Naive B cell (primary cell): ENCODE data around the gene COMMD7. TPM values are rescaled to one million over a fixed set of nuclear protein-coding genes. Genes with fewer than 3 reads are reported as not detected.
A peak's percentile ranks its signal among the peaks of the same experiment; 100 is the strongest.

Source experiments
- ATAC-seq, 2 donors: fragments of 150-1000 bp; cut with Tn5 transposase; 2 replicates each; pipeline ENCODE4 v1.10.0; 2021; ENCODE audit warnings: low read depth in 2 of 2, mild to moderate bottlenecking in 2 of 2, moderate library complexity in 2 of 2
- DNase-seq: peaks from one replicate; pipeline ENCODE4 v3.0.0; 2022
- H3K27ac Mint-ChIP-seq, 6 donors: one replicate each; pipeline ENCODE4 v1.8.0; 2020 to 2022; ENCODE audit warnings: mild to moderate bottlenecking in 6 of 6, mixed read lengths in 6 of 6, moderate library complexity in 5 of 6, inconsistent platforms in 2 of 6
- H3K27me3 Mint-ChIP-seq, 3 donors: one replicate each; pipeline ENCODE4 v1.8.0; 2021 to 2022; ENCODE audit warnings: mixed read lengths in 3 of 3, mild to moderate bottlenecking in 1 of 3
- H3K36me3 Mint-ChIP-seq, 2 donors: one replicate each; pipeline ENCODE4 v1.8.0; 2020 to 2022; ENCODE audit warnings: mixed read lengths in 2 of 2, inconsistent platforms in 1 of 2, mild to moderate bottlenecking in 1 of 2
- H3K4me1 Mint-ChIP-seq, 3 donors: one replicate each; pipeline ENCODE4 v1.8.0; 2020 to 2022; ENCODE audit warnings: mixed read lengths in 3 of 3, inconsistent platforms in 1 of 3, mild to moderate bottlenecking in 1 of 3, moderate library complexity in 1 of 3
- H3K4me3 Mint-ChIP-seq, 8 donors: one replicate each; pipeline ENCODE4 v1.8.0; 2020 to 2022; ENCODE audit warnings: mild to moderate bottlenecking in 8 of 8, mixed read lengths in 8 of 8, moderate library complexity in 8 of 8, inconsistent platforms in 2 of 8
- H3K9me3 Mint-ChIP-seq, 7 donors: one replicate each; pipeline ENCODE4 v1.8.0; 2020 to 2022; ENCODE audit warnings: mixed read lengths in 7 of 7, mild to moderate bottlenecking in 5 of 7, inconsistent platforms in 2 of 7, moderate library complexity in 1 of 7
- polyA plus RNA-seq, 6 donors: library from polyadenylated mRNA; unstranded; fragments of 300-500 nt; fragmentation: Illumina TruSeq; gene quantifications; one replicate each; pipeline ENCODE4 v1.2.3, GENCODE V29; 2021; ENCODE audit warnings: low read depth in 6 of 6

Gene COMMD7
- polyA plus RNA-seq, 6 donors from 2014 or later: 80.6 to 96.9 (median 85.7) TPM

GRCh38 chr20:32672394-32672981, 70.8 kb downstream of the COMMD7 start:
- no peak for DNase-seq
- Mint-ChIP-seq H3K4me1 (peaks cover 23 to 44% (median 33%) of the 10 kb centered on the region in 3 donors), H3K27me3 (no peaks in the 10 kb centered on the region), H3K9me3 (no peaks in the 10 kb centered on the region), H3K4me3 (peak overlapping the region; percentile 45 to 89 (median 81)), H3K36me3 (no peaks in the 10 kb centered on the region), H3K27ac (peak overlapping the region in 4 of 6 donors; percentile 47 to 89 (median 81))
- peak in 1 of 2 donors; percentile 1 for ATAC-seq

GRCh38 chr20:32670773-32671455, 72.4 kb downstream of the COMMD7 start:
- no peaks in the 10 kb centered on the region for H3K27me3 Mint-ChIP-seq
- peak overlapping the region in 2 of 6 donors; percentile 30 to 58 for H3K27ac Mint-ChIP-seq
- DNase-seq: no peak
- no peaks in the 10 kb centered on the region for H3K9me3 Mint-ChIP-seq
- H3K36me3 Mint-ChIP-seq: no peaks in the 10 kb centered on the region
- peaks cover 23 to 34% (median 33%) of the 10 kb centered on the region in 3 donors for H3K4me1 Mint-ChIP-seq
- no peak for ATAC-seq
- peak overlapping the region in 2 of 8 donors; percentile 29 to 40 for H3K4me3 Mint-ChIP-seq

GRCh38 chr20:32667027-32667426, 76.2 kb downstream of the COMMD7 start:
- DNase-seq (no peak), ATAC-seq (no peak)
- Mint-ChIP-seq H3K4me3 (no peak overlapping the region), H3K36me3 (no peaks in the 10 kb centered on the region), H3K4me1 (peaks cover 4 to 5% (median 4%) of the 10 kb centered on the region in 3 donors), H3K27ac (peak overlapping the region in 1 of 6 donors; percentile 19), H3K9me3 (no peaks in the 10 kb centered on the region), H3K27me3 (no peaks in the 10 kb centered on the region)

- Mint-ChIP-seq H3K4me3 (no peak overlapping the region), H3K27ac (no peak overlapping the region), H3K27me3 (no peaks in the 10 kb centered on the region), H3K36me3 (peaks cover 5 to 7% of the 10 kb centered on the region in 2 donors), H3K4me1 (peaks cover 0 to 4% (median 0%) of the 10 kb centered on the region in 3 donors), H3K9me3 (peaks cover 3 to 9% (median 5%) of the 10 kb centered on the region in 7 donors)
- DNase-seq: no peak
- ATAC-seq: no peak
These were observed 78.5 kb downstream of the COMMD7 start for GRCh38 chr20:32664678-32665159.

- Mint-ChIP-seq H3K9me3 (peaks cover 3 to 9% (median 5%) of the 10 kb centered on the region in 7 donors), H3K36me3 (peaks cover 5 to 7% of the 10 kb centered on the region in 2 donors), H3K4me1 (peaks cover 0 to 4% (median 0%) of the 10 kb centered on the region in 3 donors), H3K27ac (no peak overlapping the region), H3K27me3 (no peaks in the 10 kb centered on the region), H3K4me3 (no peak overlapping the region)
- no peak for DNase-seq
- ATAC-seq: no peak
These were observed 79.1 kb downstream of the COMMD7 start for GRCh38 chr20:32664012-32664677.

GRCh38 chr20:32663335-32664011, 79.8 kb downstream of the COMMD7 start:
- Mint-ChIP-seq H3K27ac (no peak overlapping the region), H3K4me3 (no peak overlapping the region), H3K9me3 (peaks cover 3 to 9% (median 5%) of the 10 kb centered on the region in 7 donors), H3K27me3 (no peaks in the 10 kb centered on the region), H3K4me1 (peaks cover 0 to 4% (median 0%) of the 10 kb centered on the region in 3 donors), H3K36me3 (peaks cover 5 to 7% of the 10 kb centered on the region in 2 donors)
- no peak for DNase-seq
- no peak for ATAC-seq

- Mint-ChIP-seq H3K9me3 (peaks cover 3 to 9% (median 5%) of the 10 kb centered on the region in 7 donors), H3K36me3 (peaks cover 5 to 7% of the 10 kb centered on the region in 2 donors), H3K27ac (no peak overlapping the region), H3K27me3 (no peaks in the 10 kb centered on the region), H3K4me3 (no peak overlapping the region), H3K4me1 (peaks cover 0 to 4% (median 0%) of the 10 kb centered on the region in 3 donors)
- ATAC-seq (no peak), DNase-seq (no peak)
These were observed 81.3 kb downstream of the COMMD7 start for GRCh38 chr20:32661820-32662528.

- peak overlapping the region in 1 of 6 donors; percentile 51 for H3K27ac Mint-ChIP-seq
- no peak for ATAC-seq
- peaks cover 5 to 7% of the 10 kb centered on the region in 2 donors for H3K36me3 Mint-ChIP-seq
- no peaks in the 10 kb centered on the region for H3K27me3 Mint-ChIP-seq
- DNase-seq: no peak
- no peak overlapping the region for H3K4me3 Mint-ChIP-seq
- H3K4me1 Mint-ChIP-seq: peaks cover 0 to 4% (median 0%) of the 10 kb centered on the region in 3 donors
- peaks cover 3 to 9% (median 5%) of the 10 kb centered on the region in 7 donors for H3K9me3 Mint-ChIP-seq
These were observed 82.6 kb downstream of the COMMD7 start for GRCh38 chr20:32660661-32661060.

GRCh38 chr20:32656827-32657226, 86.4 kb downstream of the COMMD7 start:
- ATAC-seq (no peak), DNase-seq (no peak)
- Mint-ChIP-seq H3K27me3 (peaks cover 0 to 1% (median 0%) of the 10 kb centered on the region in 3 donors), H3K4me1 (peaks cover 0 to 6% (median 6%) of the 10 kb centered on the region in 3 donors), H3K9me3 (peaks cover 3 to 9% (median 5%) of the 10 kb centered on the region in 7 donors), H3K27ac (no peak overlapping the region), H3K4me3 (no peak overlapping the region), H3K36me3 (peaks cover 5 to 7% of the 10 kb centered on the region in 2 donors)

- peaks cover under 1 to 8% (median 5%) of the 10 kb centered on the region in 7 donors for H3K9me3 Mint-ChIP-seq
- DNase-seq: no peak
- H3K27me3 Mint-ChIP-seq: peaks cover 0 to 4% (median 0%) of the 10 kb centered on the region in 3 donors
- H3K36me3 Mint-ChIP-seq: peaks cover 5 to 7% of the 10 kb centered on the region in 2 donors
- no peak overlapping the region for H3K4me3 Mint-ChIP-seq
- ATAC-seq: no peak
- H3K4me1 Mint-ChIP-seq: peaks cover 0 to 6% (median 6%) of the 10 kb centered on the region in 3 donors
- H3K27ac Mint-ChIP-seq: no peak overlapping the region
These were observed 87.3 kb downstream of the COMMD7 start for GRCh38 chr20:32655903-32656512.

- Mint-ChIP-seq H3K27me3 (peaks cover 0 to 4% (median 0%) of the 10 kb centered on the region in 3 donors), H3K4me3 (no peak overlapping the region), H3K36me3 (no peaks in the 10 kb centered on the region), H3K9me3 (no peaks in the 10 kb centered on the region), H3K27ac (peak overlapping the region in 1 of 6 donors; percentile 21), H3K4me1 (peaks cover 0 to 8% (median 6%) of the 10 kb centered on the region in 3 donors)
- DNase-seq (peak; percentile 78), ATAC-seq (peak; percentile 93)
These were observed 90.3 kb downstream of the COMMD7 start for GRCh38 chr20:32652739-32653526.
